ENCODE results near the gene AHDC1.
"Not testable (repeated sequence)": the region's sequence is repeated elsewhere in the genome, so short reads cannot be mapped to it uniquely, and the experiment has no call there.

Gene AHDC1

GRCh38 chr1:27566462-27567145, 37.3 kb downstream of the AHDC1 start:
- no peak for DNase-seq (ENCODE audit: low read depth)

- no peak for DNase-seq (ENCODE audit: low read depth)
These were observed 39.0 kb downstream of the AHDC1 start for GRCh38 chr1:27564710-27565649.

- DNase-seq (ENCODE audit: low read depth) = peak; percentile 46
These were observed 40.1 kb downstream of the AHDC1 start for GRCh38 chr1:27563591-27564471.

GRCh38 chr1:27563341-27563590, 40.7 kb downstream of the AHDC1 start:
- DNase-seq (ENCODE audit: low read depth) = no peak

- DNase-seq (ENCODE audit: low read depth) = no peak
These were observed 41.2 kb downstream of the AHDC1 start for GRCh38 chr1:27562534-27563340.

GRCh38 chr1:27562021-27562420, 41.9 kb downstream of the AHDC1 start:
- no peak for DNase-seq (ENCODE audit: low read depth)

GRCh38 chr1:27561124-27561899, 42.6 kb downstream of the AHDC1 start:
- peak; percentile 51 for DNase-seq (ENCODE audit: low read depth)

- DNase-seq (ENCODE audit: low read depth) = no peak
These were observed 43.4 kb downstream of the AHDC1 start for GRCh38 chr1:27560268-27561123.

GRCh38 chr1:27559466-27560030, 44.4 kb downstream of the AHDC1 start:
- no peak for DNase-seq (ENCODE audit: low read depth)

GRCh38 chr1:27557596-27558340, 46.2 kb downstream of the AHDC1 start:
- DNase-seq (ENCODE audit: low read depth) = no peak

- peak; percentile 97 for DNase-seq (ENCODE audit: low read depth)
These were observed 47.0 kb downstream of the AHDC1 start for GRCh38 chr1:27556781-27557595.

GRCh38 chr1:27556435-27556780, 47.5 kb downstream of the AHDC1 start:
- DNase-seq (ENCODE audit: low read depth) = no peak

GRCh38 chr1:27555700-27556424, 48.1 kb downstream of the AHDC1 start:
- no peak for DNase-seq (ENCODE audit: low read depth)

- DNase-seq (ENCODE audit: low read depth) = no peak
These were observed 48.9 kb downstream of the AHDC1 start for GRCh38 chr1:27554759-27555699.

- no peak for DNase-seq (ENCODE audit: low read depth)
These were observed 49.7 kb downstream of the AHDC1 start for GRCh38 chr1:27554293-27554692.

- DNase-seq (ENCODE audit: low read depth) = not testable (repeated sequence)
These were observed 50.1 kb downstream of the AHDC1 start for GRCh38 chr1:27553823-27554222.
